HG03354 (cell line): ENCODE results near the gene ANO7.

Experiments
- ATAC-seq: cut with Tn5 transposase; IDR thresholded peaks from one replicate; pipeline ENCODE4 v1.9.1; 2021; ENCODE audit warnings: mild to moderate bottlenecking; ENCODE audit not compliant: unreplicated experiment, poor library complexity, severe bottlenecking

Gene ANO7

DNA sequence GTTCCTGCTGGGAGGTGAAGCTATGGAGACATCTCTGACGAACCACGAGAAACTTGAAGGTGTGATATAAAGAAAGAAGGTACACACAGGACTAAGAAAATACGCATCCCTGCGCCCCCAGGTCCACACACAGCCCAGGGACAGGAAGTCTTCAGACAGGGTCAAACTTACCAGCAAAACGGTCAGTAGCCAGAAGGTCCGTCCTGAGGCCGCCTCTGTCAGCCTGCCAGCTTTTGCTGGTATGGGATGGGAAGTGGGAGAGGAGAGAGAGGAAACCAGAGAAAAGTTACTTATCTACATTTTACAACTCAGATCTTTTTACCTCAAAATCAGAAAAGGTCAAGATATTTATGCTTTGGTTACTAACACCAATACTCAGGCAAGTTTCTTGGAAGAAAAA lies 79.8 kb downstream of the ANO7 start:
- ATAC-seq, result no peak

DNA sequence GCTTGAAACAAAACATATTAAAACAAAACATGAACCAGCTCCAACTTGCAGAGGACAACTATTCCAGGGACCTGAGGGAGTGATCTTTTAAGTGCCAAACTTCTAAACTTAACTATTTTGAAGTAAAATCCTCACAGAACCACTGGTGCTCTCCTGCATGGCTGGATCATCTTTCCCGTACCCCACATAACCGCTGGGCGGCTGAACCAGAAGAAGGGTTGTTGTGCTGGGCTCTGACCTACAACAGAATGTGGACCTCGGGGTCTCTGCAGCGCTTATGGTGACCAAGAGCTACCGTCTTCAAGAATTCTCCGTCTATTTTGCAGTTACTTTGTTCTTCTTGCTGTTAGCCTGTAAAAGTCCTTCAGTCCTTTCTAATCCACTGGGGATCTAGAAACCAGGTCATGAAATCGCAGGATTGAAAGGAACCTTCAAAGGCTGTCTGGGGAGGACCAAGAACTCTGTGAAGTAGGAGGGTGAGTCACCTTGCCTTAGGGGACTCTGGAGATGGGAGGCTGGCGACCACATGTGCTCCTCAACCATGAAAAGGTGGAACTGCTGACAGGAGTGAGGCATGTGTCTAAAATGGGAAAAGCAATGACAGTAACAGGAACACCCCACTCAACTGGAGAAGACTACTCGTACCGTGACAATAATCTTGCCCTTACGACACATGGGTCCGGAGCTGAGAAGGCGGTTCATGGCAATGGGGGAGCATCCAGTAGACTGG lies 80.4 kb downstream of the ANO7 start:
- no peak for ATAC-seq

DNA sequence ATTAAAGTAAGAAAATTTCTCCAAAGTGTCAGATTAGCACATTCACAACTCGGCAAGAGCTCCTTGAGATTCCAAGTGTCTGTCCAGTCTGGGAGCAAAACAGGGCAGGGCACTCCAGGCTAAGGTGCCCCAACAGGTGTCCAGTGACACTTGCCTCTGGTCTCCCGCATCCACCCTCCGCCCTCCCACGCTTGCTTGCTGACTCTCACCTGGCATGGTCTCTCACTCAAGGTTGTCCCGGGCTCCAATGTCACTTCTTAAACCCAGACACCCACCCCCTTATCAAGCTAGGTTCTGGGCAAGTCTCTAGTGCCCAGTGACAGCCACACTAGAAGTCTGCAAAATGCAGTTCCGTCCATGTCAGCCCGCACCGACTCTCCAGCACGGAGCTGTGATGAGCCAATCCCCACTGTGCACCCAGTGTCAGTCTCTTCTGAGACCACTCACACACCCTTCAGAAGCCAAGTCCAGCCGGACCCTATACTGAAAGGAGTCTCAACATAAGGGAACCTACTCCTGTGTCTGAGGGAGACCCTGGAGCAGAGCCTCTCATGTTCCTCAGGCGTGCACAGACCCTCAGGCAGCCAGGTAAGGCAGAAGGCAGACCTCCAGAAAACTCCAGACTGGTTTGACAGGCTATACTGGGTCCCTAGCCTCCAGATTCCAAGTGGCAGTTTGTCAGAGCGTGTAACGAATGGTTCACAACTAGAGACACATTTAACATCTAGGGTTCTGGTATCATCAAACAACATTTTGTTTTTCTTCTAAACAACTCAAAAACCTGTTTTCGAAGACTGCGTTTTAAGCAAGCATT lies 81.4 kb downstream of the ANO7 start:
- no peak for ATAC-seq

DNA sequence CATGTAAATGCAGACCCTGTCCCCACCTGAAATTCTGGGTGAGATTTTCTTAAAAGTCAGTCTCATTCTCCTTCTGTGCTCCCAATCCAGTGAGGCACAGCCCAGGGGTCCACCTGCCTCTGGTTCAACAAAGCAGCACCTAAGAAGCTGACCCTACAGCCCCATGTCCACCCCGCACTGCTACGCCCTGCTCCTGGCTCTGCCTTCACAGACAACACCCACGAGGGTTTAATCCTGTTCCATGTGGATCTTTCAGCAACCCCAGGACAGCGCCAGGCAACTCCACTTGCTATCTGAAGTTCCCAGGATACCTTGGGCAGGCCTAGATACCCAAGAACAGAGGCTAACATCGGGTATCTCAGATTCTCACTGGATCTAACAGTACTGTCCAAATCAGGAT lies 82.1 kb downstream of the ANO7 start:
- ATAC-seq, result no peak

DNA sequence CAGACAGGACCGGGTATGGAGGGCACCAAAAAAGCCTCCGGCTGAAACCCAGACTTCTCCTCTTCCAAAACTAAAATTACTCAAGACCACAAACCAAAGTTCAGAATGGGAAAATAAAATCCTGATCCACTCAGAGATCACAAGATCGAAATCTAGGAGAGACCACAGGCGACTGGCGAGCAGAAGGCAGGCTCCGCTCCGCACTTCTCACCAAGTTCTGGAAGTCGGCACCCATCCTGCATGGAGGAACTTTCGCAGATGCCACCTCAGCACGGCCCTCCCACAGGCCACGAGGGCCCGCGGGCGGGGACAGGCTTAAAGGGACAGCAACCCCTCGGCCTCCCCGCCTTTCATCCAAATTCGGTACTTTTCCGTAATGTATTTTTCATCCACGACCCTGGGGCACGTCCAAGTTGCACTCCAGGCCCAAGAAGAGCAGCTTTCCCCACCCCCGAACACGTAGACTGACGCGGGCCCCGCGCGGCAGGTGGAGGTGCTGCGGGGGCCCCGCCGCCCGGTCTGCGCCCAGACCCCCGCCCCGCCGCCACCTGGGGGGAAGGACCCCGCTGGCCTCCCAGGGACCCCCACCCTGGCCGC lies 83.3 kb downstream of the ANO7 start:
- ATAC-seq, result peak; percentile 47

DNA sequence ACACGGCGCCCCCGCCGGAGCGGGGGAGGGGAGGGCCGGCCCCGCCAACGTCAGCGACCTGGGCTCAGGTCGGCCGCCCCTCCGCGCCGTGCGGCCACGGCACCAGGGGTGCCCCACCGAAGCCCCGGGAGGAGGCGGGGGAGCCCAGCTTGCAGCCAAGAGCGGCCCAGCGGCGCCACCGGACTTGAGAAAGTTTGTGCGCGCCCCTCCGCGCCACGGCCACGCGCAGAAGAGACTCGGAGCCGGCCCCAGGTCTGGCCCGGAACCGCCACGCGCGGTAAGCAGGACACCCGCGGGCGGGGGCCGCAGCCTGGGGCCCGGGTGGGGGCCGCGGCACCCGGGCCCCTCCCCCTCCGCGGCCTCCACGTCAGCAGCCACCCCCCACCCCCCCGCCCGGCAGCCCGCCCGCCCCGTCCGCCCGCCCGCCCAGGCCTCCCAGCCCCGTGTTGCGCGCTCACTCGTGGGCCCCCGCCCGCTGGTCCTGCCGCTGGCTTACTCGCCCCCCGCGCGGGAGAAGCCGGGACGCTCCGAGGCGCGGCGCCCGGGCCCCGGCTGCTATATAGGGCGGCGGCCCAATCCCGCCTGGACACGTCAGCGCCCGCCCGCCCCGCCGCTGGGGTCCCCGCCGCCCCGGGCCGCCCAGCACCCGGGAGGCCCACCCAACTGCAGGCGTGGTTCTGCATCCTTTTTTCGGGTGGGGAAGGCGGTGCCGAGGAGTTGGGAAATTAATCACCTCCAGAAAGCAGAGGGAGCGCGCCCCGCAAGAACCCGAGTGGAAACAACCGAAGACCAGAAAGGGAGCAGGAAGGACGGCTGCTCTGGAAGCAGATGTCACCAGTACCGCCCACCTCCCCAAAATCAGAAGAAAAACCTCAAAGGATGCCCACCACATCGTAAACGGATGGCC lies 84.1 kb downstream of the ANO7 start:
- peak; percentile 60 for ATAC-seq

DNA sequence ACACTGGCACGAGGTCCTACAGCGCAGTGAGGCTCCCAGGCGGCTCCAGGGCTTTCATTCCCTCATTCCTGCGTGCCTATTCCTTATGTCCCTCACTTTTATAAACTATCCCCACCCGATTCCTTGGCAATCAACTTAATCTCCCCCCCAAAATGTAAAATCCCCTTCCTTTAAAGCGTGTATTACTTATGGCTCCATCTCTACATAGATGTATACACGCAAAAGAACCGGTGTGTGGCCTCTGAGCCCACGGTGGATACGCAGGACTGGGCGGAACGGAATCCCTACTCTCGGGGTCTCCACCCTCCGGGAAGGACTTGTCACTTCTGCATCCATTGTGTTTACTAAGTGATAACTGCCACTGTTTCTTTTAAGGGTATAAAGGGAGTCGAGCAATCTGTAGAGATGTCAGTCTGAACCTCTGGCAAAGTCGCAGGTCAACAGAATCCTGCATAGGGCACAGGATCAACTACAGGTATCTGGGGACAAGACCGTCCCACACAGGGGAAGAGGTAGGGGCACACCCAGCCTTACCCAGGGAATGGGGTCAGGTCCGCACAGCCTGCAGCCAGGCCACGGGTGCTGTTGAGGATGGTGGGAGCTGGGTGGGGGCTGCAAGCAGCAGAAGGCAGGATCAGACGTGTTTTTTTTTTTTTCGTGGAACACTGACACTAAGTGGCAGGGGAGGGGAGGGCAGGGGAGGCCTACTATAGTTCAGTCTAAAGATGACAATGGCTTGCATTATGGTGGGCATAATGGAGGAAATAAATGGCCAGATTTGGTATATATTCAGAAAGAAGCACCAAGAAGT lies 84.9 kb downstream of the ANO7 start:
- ATAC-seq, result no peak

DNA sequence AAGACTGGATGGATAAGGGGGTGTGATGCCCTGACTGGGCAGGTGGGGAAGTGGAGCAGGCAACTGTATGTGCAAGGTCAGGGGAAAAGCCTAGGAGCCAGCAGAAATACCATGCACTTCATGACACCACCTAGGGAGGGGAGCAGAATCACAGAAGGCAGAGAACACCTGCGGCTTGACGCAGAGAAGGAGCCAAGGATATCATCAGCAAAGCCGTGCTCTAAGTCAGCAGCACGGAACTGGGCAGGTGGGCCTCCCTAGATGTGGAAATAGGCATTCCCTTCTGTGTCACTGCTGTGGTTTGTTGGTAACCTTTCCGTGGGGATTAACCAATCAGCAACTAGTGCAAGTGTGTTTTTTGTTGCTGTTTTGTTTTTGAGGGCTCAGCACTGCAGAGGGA lies 85.7 kb downstream of the ANO7 start:
- no peak for ATAC-seq
